GM18870 (cell line): Measurements from ENCODE around the gene KRTAP29-1.
"Not testable (repeated sequence)": the region's sequence is repeated elsewhere in the genome, so short reads cannot be mapped to it uniquely, and the experiment has no call there.

Experiments
- ATAC-seq: cut with Tn5 transposase; IDR thresholded peaks from one replicate; pipeline ENCODE4 v1.9.1; 2021; ENCODE audit warnings: moderate library complexity; ENCODE audit not compliant: unreplicated experiment

Gene KRTAP29-1, protein sequence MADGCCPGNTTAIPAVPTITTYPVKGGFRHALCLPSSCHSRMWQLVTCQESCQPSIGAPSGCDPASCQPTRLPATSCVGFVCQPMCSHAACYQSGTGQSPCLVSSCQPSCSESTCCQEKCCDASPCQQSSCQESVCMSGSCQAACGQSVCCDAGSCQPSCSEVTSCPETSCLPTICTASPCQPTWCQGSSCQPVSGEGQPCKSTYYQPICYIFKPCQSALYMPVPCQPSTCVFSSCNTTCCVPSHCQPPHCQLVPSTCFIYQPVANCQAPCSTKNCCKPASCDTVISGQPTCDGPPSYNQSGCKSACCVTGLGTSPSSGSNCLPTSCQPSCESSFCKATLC

DNA sequence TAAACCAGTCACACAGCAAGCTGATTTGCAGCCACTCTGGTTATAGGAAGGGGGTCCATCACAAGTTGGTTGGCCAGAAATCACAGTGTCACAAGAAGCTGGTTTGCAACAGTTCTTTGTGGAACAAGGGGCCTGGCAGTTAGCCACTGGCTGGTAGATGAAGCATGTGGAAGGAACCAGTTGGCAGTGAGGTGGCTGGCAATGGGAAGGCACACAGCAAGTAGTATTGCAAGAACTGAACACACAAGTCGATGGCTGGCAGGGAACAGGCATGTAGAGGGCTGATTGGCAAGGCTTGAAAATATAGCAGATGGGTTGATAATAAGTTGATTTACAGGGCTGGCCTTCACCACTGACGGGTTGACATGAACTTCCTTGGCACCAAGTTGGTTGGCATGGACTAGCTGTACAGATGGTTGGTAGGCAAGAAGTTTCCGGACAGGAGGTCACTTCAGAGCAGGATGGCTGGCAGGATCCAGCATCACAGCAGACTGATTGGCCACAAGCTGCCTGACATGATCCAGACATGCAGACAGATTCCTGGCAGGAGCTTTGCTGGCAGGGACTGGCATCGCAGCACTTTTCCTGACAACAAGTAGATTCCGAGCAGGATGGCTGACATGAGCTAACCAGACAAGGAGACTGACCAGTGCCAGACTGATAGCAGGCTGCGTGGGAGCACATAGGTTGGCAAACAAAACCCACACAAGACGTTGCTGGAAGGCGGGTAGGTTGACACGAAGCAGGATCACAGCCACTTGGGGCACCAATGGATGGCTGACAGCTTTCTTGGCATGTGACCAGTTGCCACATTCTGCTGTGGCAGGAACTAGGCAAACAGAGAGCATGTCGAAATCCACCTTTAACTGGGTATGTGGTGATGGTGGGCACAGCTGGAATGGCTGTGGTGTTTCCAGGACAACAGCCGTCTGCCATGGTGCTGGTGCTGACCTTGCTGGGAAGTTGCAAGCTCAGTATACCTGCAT is at the start of gene KRTAP29-1:
Gene KRTAP29-1 (minus strand): TSS at position 936 of the 986 bp plus-strand sequence. CDS start 0 bp downstream, at position 936.
- ATAC-seq: no peak

DNA sequence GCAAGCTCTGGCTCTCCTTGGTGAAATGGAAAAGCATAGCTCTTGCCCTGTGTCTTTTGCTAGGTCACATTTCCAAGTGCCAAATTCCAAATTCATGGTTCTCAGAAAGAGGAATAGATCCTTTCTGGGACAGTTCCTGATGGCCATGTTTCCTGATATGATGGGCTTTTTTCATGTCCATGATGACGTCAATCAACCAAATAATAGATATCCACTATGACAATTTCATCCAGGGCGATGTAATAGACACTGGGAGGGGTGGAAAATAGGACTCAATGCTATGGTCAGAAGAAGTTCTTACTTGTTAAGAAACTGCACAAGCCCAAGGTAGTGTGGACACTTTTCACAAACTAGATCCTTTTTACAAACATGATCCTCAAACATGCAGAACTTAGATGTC is 48.5 kb upstream of the KRTAP29-1 start:
- no peak for ATAC-seq

DNA sequence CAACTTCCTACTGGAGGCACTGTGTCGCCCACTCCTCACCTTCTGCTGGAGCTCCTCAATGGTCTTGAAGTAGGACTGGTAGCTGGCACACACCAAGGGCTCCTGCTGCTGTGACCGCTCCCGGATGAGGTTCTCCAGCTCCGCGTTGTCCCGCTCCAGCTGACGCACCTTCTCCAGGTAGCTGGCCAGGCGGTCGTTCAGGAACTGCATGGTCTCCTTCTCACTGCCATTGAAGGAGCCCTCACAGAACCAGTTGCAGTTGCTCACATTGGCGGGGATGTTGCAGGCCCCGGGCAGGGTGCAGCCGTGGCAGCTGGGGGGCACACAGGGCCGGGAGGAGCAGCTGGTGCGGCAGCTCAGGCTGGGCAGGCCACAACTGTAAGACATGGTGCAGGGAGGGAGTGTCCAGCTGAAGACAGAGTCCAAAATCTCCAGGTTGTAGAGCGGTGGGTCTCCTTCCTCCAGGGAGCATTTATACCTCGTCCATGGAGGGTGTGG is 47.8 kb upstream of the KRTAP29-1 start, which contains the start of gene KRT33A:
Gene KRT33A (minus strand): TSS at position 448 of the 498 bp plus-strand sequence. CDS start 61 bp downstream, at position 387.
- ATAC-seq: not testable (repeated sequence)

DNA sequence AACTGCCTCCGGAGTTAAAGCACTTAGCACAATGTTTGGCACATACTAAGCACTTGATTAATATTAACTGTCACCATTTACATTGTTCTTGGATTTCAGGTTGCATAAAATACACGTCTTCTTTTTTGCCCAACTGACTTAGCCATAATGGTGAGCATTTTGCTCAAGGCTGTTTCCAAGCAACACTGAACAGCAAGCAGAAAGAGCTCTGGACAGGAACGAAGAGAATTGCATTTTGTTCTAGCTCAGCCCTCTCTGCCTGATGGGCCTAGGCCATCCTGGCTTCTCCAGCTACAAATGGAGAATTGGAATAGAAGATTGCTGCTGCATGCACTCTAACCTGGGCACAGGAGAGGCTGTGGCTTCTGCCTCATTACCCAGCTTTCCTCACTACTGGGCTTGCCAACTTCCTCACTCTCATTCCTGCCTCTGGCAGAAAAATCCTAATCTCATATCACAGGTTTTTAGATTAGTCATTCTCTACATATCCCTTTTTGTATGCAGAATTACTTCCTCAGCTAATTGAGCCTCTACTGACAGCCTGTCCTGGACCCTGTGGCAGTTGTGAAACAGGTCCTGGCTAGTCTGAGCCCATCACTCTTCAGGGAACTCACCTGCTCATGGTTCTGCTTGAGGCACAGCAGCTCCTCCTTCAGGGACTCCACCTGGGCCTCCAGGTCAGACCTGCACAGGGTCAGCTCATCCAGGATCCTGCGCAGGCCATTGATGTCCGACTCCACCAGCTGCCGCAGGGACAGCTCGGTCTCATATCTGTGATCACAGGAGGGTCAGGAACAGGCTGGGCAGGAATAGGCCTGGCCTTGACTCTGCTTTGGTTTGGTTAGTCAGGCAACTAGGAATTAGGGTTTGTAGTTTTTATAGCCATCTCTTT is 45.5 kb upstream of the KRTAP29-1 start:
- no peak for ATAC-seq

DNA sequence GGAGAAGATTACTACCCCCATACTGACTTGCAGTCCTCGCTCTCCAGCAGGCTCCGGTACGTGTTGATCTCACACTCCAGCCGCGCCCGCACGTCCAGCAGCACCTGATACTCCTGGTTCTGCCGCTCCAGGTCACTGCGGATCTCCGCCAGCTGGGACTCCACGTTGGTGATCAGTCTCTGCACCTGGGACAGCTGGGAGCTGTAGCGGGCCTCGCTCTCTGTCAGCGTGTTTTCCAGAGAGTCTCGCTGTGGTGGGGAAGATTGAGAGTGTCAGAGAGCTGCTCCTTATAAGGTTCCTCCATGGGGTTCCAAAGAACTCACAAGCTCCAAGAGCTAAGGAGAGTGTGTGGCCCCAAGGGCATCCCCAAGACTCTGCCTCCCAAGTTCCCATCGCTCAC is 43.8 kb upstream of the KRTAP29-1 start:
- ATAC-seq: not testable (repeated sequence)

DNA sequence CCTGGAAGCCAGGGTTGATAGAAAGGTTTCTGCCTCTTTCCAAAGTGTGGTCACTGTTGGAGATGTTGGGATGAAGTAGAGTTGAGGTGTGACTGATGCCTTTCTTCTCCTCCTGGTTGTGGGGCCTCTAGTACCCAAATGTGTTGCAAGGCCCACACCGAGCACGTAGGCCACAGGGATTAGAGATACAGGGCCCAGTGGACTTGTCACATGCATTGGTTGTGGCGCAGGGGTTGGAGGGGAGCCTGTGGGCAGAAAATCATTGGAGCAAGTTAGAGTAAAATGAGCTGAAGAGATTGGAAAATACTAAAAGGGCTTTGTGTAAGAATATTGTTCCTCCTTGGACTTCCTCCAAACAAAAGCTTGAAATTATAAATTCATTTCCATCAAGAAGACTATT is 43.3 kb upstream of the KRTAP29-1 start:
- no peak for ATAC-seq

DNA sequence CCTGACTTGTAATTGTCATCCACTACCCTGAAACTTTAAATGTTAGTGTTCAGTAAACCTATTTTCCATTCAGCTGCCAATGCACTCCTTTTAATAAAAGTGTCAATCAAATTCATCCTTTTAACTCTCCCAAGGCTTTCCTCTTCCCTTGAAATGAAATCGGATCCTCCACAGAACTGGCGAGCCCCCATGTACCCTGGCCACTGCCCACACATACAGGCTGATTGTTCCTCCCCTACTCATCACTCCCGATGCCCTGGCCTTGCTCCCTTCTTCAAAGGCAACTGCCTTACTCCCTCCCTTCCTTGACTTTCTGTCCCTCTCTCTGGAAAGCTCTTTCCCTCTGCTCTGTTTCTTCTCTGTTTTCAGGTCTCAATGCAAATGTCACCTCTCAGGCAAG is 40.4 kb upstream of the KRTAP29-1 start:
- ATAC-seq: no peak

DNA sequence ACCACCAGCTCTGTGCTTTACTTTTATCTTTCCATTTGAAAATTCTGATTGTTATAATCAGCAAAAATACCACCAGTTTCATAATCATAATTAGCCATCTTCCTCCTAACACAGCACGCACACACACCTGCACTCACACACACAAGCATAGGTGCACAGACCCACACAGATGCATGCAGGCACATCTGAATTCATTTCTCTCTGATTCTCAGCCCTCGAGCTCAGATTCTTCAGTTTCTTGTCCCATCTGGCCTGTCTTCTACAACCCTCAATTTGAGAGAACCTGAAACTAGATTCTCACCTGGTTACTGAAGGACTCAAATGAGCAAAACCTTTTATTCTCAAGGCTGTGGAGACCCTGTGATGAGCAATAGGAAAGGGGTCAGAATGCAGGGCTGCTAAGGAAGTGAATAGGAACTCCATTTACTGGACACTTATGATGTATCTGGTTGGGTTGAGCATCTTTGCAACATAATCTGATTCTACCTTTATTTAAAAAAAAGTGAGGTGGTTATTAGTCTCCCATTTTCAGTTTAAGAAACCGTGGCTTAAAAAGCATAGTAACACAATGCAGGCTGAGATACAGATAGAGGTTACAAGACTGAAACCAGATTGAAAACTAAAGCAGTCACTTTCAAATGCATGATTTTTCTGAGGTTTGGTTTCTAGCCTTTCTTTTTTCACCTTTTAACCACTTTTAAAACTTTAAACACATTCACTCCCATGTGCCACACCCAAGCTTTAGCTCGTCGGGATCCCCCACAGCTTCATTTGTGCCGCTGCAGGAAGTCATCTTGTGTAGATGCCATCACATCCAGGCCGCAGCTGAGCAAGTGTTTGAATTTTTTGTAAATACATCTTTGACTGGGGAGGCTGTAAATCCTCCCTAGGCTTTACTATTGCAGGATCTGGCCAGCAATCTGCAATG is 38.5 kb upstream of the KRTAP29-1 start:
- ATAC-seq: no peak

DNA sequence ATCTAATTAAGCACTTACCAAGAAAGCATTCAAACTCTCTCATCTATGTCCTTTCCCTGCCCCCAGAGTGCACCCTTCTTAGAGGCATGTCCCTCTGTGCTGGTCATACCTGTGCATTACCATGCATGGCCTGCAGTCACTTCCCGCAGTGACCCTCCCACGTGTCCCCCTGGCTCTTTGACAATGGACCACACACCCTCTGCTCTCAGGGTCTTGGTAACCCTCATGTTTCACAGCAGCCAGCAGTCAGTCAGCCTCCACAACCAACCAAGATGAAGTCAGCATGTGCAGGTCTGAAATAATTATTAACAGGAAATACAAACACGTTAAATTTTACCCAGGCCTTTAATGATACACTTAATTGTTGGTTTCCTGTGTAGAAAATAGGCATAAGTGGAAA is 37.8 kb upstream of the KRTAP29-1 start:
- no peak for ATAC-seq

DNA sequence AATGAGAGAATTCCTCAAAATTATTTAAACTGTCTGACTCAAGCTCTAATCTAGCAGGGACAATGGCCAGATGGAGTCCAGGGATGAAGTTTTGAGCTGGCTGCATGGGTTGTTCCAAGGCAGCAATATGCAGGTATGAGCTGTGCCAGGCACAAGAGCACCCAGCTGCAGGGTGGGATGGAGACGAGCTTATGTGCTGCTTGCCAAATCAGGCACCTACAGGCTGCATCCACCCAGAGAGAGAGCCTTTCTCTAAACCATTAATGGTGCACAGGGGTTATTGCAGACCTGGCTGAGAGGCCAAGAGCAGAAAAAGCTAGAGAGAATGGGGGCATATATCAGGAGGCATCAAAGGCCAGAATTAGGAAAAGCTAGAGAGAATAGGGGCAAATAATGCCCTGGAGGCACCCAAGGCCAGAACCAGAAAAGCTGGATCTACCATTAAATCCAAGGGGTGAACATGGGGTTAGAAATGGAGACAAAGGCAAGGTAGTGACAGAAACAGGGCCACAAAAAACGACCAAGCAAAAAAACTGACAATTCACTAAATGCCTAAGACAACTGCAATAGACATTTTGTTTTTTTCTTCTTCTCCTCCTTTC is 37.0 kb upstream of the KRTAP29-1 start:
- no peak for ATAC-seq

DNA sequence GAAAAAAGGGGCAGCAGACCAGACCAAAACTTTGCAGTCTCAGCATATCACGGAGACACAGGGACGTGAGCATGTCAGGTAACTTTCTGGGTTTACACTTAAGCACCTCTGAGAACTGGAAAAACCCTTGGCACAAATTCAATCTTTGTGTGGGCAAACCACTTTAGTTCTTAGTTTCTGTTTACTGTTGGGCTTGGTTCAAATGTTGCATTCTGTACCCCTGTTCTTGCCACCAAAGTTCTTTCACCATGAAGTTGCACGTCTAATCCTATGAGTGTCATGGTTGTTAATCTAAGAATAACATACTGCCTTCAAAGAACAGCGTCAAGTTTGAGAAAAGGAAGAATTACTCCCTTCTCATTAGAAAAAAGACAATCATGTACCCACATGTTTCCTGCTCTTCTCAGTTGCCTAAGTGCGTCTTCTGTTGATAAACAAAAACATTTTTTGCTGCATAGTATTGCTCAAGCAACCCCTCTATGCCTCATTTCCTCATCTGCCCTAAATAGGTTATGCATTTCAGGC is 36.4 kb upstream of the KRTAP29-1 start:
- peak; percentile 35 for ATAC-seq

DNA sequence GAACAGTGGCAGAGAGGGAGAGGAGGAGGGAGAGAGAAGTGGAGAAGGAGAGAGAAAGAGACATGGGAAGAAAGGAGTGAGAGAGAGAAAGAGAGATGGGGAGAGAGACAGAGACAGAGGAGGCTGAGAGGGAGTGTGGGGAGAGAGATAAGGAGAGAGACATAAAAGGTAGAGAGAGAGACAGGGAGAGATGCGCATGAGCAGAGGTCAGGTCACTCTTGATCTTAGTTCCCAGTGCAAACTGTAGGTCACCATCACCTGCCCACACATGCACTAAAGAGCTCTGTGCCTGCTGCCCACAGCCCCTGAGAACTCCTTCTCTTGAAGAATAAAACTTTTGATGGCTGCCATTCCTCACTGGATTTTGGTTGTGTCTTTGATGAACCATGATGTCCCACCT is 33.1 kb upstream of the KRTAP29-1 start:
- no peak for ATAC-seq

DNA sequence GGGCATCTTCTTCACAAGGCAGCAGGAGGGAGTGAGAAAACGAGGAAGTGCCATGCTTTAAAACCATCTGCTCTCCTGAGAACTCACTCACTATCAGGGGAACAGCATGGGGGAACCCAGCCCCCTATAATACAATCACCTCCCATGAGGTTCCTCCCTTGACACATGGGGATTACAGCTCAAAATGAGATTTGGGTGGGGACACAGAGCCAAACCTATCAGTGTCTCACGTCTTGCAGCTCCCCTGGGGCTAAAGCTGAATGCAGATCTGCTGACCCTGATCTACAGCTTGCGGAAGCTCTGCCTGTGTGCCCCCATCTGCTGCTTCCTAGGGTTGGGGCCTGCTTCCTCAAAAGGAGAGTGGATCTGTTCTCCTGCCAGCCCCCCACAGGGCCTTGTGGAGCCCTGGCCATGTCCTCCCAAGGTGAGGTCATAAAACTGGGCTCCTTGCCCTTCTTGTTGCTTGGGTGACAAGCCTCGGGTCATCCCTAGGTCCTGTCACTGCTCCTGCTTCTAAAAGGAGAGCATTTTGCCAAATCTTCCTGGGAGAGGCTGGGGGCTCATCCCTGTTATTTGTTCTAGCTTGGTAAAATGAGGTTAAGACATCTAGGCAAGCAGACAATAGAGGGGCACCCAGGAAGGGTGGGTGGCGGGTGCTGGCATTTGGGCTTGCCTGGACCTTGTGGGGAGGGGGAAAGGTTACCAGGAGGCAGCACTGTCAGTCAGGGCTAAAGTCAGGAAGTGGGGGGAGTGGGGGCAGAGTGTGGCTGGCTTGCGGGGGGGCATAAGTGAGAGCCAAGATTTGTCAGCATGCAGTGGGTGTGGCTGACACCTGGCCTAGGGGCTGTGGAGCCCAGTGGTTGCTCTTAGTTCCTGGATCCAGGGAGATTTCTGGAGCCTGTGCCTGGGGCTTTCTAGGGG is 32.0 kb upstream of the KRTAP29-1 start:
- ATAC-seq: no peak

DNA sequence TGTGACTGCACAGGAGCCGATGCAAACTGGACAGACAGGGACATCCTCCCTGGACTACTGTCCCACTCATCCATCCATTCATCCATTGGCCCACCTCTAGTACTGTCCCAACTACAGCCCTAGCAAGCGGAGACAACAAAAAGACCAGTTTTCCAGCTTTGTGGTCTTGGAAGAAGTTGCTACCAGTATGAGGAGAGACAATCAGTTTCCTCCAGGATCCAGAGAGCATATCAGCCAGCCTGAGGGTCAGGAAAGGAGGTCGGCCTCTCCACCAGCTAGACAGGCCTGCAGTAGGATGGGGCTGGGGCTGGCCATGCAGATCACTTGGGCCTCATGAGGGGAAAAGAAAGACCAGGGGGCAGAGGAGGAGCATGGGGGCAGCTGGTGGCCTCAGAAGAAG is 31.2 kb upstream of the KRTAP29-1 start:
- no peak for ATAC-seq

DNA sequence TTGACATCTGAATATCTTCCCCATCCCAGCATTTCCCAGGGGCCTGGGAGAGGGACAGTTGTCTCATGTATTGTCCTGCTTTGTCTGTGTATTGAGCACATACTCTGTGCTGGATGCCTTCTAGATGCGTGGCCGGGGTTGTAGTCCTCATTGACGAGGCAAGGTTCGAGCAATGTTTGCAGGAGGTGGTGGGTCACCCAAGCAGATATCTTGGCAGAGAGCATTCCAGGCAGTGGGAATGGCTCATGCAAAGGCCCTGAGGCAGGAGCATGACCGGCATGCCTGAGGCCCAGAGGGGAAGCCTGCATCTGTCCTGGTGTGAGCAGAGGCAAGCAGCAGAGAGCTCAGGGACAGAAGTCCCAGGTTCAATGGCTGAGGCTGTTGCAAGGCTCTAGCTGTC is 30.4 kb upstream of the KRTAP29-1 start:
- ATAC-seq: no peak

DNA sequence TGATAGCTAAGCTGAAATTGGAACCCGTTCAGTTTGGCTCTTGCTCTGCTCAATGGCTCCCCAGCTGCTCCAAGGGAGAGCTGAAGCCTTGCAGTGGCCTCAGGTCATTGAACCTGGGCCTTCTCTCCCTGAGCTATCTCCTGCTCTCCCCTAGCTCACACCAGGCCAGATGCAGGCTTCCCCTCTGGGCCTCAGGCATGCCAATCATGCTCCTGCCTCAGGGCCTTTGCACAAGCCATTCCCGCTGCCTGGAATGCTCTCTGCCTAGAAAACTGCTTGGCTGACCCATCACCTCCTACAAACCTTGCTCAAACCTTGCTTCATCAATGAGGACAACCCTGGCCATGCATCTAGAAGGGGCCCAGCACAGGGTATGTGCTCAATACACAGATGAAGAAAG is 29.6 kb upstream of the KRTAP29-1 start:
- no peak for ATAC-seq

DNA sequence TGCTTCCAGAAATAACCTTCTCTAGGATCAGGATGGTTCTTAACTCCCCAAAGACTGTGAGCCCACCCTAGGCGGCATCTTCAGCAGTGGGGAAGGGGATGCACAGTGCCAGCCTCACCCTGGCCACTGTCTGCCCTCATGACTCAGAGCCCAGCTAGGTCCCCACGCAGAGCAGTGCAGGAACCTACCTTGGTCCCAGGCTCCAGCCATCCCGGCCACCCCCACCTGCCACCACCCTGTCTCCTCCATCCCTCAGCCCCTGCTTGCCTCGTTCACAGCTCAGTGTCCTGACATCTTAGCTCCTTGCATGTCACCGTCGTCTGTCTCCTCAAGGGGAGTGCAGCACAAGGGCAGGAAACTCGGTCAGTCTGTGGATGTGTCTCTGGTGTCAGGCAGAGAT is 29.0 kb upstream of the KRTAP29-1 start:
- ATAC-seq: no peak
